G401.6 (cell line): ENCODE measurements around the gene MCC.

Source experiments
- FAIRE-seq: peaks from 2 replicates; lab custom pipeline; 2012; peaks lifted over from hg19 to GRCh38; lab: Jason Lieb, UNC

The MCC gene

DNA sequence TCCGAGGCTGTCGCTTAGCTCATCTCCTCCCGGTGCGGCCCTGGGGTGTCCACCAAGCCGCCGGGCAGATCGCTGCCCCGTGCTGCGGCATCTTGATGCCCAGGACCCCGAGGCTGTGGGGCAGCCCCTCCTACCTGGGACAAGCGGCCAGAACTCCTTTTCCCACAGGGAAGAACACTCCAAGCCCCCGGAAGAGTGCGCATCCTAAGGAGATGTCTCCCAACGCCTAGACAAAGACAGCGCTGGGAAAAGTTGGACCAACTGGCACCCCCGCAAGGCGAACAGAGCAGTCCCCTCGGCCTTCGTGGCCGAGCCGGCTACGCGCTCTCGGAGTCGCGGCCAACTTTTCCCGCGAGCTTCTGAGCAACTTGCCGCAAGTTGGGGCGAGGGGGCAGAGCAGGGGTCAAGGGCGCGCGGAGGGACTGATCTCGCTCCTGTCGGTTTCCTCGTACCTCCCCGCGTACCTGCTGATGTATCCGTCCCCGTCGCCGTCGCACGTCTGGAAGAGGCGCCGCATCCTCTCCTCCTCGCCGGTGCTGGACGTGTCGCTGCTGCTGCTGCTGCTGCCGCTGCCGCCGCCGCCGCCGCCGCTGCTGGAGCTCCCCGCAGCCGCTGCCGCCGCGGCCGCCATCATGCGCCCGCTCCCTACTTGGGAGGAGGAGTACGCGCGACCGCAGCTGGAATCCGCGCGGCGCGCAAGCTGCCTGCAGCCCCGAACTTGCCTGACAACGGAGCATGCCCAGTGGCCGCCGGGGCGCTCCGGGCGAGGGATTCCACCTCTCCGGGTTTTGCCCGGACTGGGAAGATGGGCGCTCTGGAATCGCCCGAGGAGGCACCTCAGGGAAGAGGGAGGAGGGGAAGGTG lies at the start of gene MCC:
MCC (minus strand) TSS at position 673 of the 864 bp plus-strand sequence.
- FAIRE-seq: no peak

DNA sequence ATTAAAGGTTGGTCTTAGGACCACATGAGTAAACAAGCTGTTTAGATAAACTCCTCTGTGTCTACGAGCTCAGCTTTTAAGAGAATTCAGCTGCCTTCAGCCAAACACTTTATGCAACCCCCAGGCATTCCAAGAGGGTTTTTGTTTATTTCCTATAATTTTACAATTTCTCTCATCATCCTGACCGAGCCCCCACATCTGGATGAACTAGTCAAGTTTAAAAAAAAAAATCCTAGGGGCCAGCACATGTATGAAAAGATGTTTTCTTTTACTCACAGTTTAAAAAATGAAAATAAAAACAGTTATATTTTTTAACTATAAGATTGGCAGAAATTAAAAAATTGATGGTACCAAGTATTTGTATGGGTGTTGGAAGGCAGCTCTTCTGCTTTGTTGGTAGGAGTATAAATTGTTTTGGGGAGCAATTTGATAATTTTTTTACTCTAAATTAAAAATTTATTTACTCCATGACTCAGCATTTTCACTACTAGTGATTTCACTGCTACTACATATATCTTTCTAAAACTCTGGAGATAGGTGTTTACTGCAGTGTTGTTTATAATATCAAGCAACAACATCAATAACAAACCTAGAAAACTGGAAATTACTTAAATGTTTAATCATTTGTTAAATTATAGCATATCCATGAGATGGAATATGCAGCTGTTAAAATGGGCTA lies 43.4 kb upstream of the MCC start:
- FAIRE-seq: peak; percentile 39

GRCh38 chr5:113527746-113528145 lies 39.5 kb upstream of the MCC start:
- no peak for FAIRE-seq

- FAIRE-seq: no peak
Observed at GRCh38 chr5:113526421-113526820, 38.2 kb upstream of the MCC start.

- no peak for FAIRE-seq
Observed at GRCh38 chr5:113524927-113525326, 36.7 kb upstream of the MCC start.

DNA sequence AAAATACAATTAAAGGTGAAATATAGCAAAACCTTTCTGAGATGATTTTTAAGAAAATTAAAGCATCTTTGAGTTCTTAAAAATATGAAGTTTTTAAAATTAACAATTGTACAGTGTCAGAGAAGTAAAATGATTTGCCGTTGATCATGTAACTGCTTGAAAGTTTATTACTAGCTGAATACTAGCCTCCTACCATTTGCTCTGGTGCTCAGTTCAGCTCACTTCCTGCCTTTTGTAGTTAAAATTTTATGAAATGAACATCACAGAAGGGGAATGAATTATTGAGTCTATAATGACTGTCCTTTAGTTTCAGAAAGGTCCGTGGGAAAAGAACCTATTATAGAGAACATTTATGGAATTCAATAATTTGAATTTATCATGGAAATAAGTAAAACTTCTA lies 34.9 kb upstream of the MCC start:
- no peak for FAIRE-seq

DNA sequence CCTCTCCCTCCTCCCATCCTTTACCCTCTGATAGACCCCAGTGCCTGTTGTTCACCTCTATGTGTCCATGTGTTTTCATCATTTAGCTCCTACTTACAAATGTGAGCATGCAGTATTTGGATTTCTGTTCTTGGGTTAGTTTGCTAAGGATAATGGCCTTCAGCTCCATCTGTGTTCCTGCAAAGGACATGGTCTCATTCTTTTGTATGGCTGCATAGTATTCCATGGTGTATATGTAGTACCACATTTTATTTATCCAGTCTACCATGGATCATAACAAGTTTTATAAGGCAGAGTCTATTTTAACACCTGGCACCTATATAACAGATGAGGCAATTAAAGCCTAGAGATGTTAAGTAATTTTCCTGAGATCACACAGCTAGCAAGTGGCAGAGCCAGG lies 32.6 kb upstream of the MCC start:
- FAIRE-seq: no peak

DNA sequence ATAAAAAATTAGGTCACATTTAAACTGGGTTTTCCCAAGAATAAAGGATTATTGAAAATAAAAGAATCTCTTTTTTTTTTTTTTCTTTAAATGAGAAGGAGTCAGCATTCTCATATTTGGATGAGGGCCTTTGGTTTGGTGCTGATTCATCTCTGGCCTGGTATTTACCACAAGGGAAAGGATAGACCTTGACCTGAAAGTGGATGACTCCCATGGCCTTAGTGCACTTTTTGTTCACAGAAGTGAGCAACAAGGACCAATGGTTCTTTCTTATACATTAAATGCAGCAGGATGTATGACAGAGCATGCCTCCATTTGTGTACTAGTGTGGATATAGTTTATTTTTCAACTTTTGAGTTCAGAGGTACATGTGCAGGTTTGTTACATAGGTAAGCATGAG lies 32.2 kb upstream of the MCC start:
- FAIRE-seq: no peak

DNA sequence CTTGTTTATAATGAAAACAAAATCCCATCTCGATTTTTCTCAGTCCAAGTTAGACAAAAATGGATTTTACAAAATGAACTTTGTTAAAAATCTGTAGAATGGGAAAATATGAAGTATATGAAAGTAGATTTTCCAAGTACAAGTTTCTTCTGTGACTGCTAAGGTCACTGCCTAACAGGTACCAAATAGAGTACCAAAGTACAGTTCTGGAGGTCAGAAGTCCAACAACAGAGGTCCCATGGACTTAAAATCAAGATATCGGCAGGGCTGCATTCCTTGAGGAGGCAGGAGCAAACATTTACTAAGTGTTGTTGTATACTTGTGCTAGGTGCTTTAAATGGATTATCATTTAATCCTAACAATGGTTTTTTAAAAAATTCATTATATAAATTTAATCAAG lies 31.2 kb upstream of the MCC start:
- no peak for FAIRE-seq

GRCh38 chr5:113518884-113519283 lies 30.6 kb upstream of the MCC start:
- no peak for FAIRE-seq

- FAIRE-seq: no peak
Observed at GRCh38 chr5:113514289-113514635, 26.0 kb upstream of the MCC start.

DNA sequence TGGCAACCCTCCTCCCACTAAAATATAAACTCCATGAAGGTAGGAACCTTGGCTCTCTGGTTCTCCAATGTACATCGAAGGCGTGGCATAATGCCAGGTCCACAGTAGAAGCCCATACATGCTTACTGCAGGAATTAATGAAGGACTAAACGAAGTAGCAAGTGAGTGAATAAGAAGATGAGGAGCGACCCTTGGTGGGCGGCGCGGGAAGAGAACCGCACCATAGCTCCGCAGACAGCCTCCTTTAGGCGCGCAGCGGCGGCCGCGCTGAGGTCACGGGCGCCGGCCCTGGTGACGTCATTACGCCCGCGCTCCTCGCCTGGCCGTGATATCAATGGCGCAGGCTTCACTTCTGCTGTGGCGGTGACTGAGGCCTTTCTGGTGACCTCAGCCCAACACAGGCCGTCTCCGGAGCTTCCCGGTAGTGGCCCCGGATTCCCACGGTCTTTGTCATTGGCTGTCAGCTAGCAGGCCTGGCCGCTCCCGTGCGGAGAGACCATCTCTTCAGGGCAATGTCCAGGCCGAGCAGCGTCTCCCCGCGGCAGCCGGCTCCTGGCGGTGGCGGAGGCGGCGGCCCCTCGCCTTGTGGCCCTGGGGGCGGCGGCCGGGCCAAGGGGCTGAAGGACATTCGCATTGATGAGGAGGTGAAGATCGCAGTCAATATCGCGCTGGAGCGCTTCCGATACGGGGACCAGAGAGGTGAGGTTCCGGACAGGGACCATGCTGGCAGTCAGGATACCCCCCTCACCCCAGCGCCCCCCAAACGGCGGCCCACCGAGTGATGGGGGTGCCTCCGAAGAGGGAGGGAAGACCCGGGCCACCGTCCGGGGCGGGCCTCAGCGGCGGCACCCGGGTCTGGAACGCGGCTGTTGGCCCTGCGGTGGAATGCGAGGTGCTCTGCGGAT lies 25.4 kb upstream of the MCC start, which contains the start of gene YTHDC2:
YTHDC2 (plus strand) TSS at position 311 of the 905 bp plus-strand sequence; CDS start at position 513, 202 bp downstream.
- FAIRE-seq: peak; percentile 85

DNA sequence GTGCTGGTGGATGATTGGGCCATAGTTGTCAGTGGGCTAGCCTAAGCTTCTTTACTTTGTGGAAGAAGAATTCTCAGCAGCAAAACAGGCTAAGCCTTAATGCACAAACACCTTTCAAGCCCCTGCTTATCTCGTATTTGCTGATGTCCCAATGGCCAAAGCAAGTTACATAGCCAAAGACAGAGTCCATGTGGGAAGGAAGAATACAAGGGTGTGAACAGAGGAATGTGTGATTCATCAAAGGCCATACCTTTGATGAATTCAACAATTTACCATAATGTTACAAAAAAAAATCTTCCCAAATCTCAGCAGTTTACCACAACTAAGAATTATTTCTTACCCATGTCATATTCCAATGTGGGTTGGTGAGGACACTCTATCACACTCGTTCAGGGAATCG lies 24.1 kb upstream of the MCC start:
- FAIRE-seq: no peak

GRCh38 chr5:113510836-113511451 lies 22.7 kb upstream of the MCC start:
- peak; percentile 15 for FAIRE-seq

- FAIRE-seq: no peak
Observed at GRCh38 chr5:113508756-113509155, 20.5 kb upstream of the MCC start.

DNA sequence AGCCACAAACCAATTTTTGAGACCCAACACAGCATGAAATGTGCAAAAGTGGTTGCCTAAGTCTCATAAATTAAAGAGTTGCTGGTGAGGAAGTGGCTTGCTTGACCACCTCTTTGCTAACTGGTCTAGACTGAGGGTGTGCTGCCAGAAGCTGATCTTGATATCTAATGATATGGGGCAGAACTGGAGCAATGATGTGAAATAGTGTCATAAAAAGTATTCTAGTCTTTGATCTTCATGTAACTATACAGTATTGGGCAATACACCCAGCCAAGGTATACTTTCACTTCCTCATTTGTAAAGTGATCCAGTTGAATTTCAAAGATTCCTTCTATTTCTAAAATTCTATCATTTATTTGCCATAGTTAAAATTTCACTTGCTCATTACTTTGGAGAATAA lies 19.3 kb upstream of the MCC start:
- no peak for FAIRE-seq

DNA sequence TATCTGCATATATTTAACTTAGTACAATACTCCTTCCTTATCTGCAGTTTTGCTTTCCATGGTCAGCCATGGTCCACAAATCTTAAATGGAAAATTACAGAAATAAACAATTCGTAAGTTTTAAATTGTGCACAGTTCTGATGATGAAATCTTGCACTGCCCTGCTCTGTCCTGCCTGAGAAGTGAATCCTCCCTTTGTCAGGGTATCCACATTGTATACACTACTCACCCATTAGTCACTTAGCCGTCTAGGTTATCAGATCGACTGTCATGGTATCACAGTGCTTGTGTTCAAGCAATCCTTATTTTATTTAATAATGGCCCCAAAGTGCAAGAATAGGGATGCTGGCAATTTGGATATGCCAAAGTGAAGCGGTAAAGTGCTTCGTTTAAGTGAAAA lies 16.9 kb upstream of the MCC start:
- no peak for FAIRE-seq

DNA sequence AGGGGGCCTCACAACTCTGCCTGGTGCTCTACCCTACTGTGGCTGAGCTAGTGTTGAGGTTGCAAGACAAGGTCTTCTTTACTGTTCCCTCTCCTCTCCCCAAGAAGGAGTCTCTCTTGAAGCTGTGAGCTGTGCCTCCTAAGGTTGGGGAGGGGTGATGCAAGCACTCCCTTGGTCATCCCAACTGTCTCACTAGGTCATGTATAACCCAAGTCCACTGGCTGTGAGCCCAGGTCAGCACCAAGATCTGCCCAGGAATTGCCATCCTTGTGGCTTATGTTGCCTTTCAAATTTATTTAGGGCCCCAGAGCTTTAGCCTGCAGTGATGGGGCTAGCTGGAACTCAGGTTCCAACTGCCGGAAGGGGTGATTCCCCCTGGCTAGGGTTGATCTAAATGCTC lies 14.9 kb upstream of the MCC start:
- FAIRE-seq: no peak

GRCh38 chr5:113502073-113502472 lies 13.8 kb upstream of the MCC start:
- no peak for FAIRE-seq

DNA sequence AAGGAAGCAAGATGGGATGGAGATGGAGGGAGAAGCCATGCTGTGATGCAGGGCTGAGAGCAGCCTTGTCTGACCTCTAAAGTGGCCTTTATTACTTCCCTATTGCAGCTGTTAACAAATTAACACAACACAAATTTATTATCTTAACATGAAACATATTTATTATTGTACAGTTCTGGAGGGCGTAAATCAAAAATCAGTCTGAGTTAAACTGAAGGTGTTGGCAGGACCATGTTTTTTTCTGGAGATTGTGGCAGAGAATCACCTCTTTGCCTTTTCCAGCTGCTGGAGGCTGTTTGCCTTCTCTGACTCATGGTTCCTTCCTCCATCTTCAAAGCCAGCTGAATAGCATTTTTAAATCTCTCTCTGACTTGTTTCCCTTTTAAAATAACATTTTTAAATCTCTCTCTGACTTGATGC lies 7.2 kb upstream of the MCC start:
- no peak for FAIRE-seq

DNA sequence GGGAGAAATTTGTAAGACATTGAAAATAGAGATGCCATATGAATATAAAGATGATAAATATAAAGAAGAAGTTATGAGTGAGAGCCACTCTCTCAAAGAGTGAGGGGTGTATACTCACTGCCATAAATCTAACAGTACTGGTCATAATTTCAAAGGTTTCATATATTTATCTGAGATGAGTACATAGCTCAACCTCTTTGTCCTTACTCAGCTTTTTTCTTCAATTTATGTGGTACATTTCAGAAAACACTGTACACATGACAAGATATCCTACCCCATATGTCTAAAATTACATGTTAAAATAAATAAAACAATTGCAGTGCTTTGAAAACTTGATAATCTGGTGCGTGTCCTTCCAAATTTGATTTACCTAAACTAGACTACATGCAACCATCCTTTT lies 5.2 kb upstream of the MCC start:
- FAIRE-seq: no peak

- no peak for FAIRE-seq
Observed at GRCh38 chr5:113491022-113491421, 2.8 kb upstream of the MCC start.
